Astrocyte of the spinal cord (primary cell): ENCODE results near the gene ILDR2.
A peak's percentile ranks its signal among the peaks of the same experiment; 100 is the strongest.

Experiments used
- DNase-seq: peaks from one replicate; pipeline ENCODE4 v3.0.0; 2011; ENCODE audit warnings: low read depth, low spot score
- H3K4me3 ChIP-seq: 2 replicates; pipeline ENCODE4 v1.5.1; 2011; ENCODE audit warnings: low read depth, mild to moderate bottlenecking, low read length, moderate library complexity
- CTCF ChIP-seq: IDR thresholded peaks from 2 replicates; pipeline ENCODE4 v1.5.1; 2012; ENCODE audit warnings: low read depth, mild to moderate bottlenecking, low read length, inconsistent platforms
- in situ Hi-C: cut with HindIII; loops from 2 replicates; pipeline ENCODE4 v1.10.0; 2017; ENCODE audit warnings: low sequenced_read_pairs

ILDR2 gene

GRCh38 chr1:167003711-167004110, 28.4 kb upstream of the ILDR2 start:
- no peak for TF ChIP-seq CTCF
- no peak overlapping the region for H3K4me3 ChIP-seq
- in situ Hi-C loops = no loop called here
- no peak for DNase-seq

- TF ChIP-seq CTCF = no peak
- H3K4me3 ChIP-seq = no peak overlapping the region
- no peak for DNase-seq
- in situ Hi-C loops = no loop called here
Measured at GRCh38 chr1:167002354-167002753, 27.0 kb upstream of the ILDR2 start.

- no peak overlapping the region for H3K4me3 ChIP-seq
- no peak for DNase-seq
- in situ Hi-C loops = no loop called here
- no peak for TF ChIP-seq CTCF
Measured at GRCh38 chr1:167000546-167000945, 25.2 kb upstream of the ILDR2 start.

DNA sequence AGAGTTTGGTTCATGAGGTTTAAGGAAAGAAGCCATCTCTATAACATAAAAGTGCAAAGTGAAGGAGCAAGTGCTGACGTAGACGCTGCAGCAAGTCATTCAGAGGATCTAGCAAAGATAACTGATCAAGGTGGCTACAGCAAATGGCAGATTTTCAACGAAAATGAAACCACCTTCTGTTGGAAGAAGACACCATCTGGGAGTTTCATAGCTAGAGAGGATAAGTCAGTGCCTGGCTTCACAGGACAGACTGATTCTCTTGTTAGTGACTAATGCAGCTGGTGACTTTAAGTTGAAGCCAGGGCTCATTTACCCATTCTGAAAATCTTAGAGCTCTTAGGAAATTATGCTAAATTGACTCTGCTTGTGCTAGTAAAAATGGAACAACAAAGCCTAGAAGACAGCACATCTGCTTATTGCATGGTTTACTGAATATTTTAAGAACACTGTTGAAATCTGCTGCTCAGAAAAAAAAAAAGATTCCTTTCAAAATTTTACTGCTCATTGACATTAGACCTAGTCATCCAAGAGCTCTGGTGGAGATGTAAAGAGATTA, 24.2 kb upstream of the ILDR2 start:
- no peak overlapping the region for H3K4me3 ChIP-seq
- in situ Hi-C loops = no loop called here
- TF ChIP-seq CTCF = no peak
- peak; percentile 25 for DNase-seq

DNA sequence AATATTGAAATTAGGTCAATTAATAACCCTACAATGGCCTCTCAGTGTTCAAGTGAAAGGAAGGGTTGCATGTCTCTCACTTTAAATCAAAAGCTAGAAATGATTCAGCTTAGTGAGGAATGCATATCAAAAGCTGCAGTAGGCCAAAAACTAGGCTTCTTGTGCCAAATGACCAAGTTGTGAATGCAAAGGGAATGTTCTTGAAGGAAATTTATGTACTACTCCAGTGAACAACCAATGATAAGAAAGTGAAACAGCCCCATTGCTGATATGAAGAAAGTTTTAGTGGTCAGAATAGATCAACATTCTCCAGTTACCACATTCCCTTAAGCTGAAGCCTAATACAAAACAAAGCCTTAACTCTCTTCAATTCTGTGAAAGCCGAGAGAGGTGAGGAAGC, 23.7 kb upstream of the ILDR2 start:
- H3K4me3 ChIP-seq = no peak overlapping the region

GRCh38 chr1:166988974-166989515, 13.7 kb upstream of the ILDR2 start, which contains the start of gene MAEL:
Gene MAEL (plus strand): TSS chr1:166989280. CDS start chr1:166989353, 73 bp downstream.
- in situ Hi-C loops = no loop called here
- H3K4me3 ChIP-seq = no peak within 1 kb of the TSS
- DNase-seq = no peak
- TF ChIP-seq CTCF = no peak

More for the DNA sequence above, 23.7 kb upstream of the ILDR2 start:
- TF ChIP-seq CTCF = no peak
- peak; percentile 79 for DNase-seq
- in situ Hi-C loops = no loop called here
